ENCODE data around the gene ABCA4.

GRCh38 chr1:93964777-93965200 is 156.2 kb downstream of the ABCA4 start:
- TF ChIP-seq EZH2 (IDR thresholded peaks at IDR 0.05; ENCODE audit: insufficient read depth, poor library complexity, severe bottlenecking) (no peak), EZH2phosphoT487 (IDR thresholded peaks at IDR 0.05; ENCODE audit: insufficient read depth, low read depth) (no peak)
